Hypothalamus (tissue), 51 donors: ENCODE results near the gene C5orf15.

Experiments used
- DNase-seq, 51 donors: peaks; one replicate each; lab custom pipeline; 2025; lab: John Stamatoyannopoulos, UW

The C5orf15 gene

DNA sequence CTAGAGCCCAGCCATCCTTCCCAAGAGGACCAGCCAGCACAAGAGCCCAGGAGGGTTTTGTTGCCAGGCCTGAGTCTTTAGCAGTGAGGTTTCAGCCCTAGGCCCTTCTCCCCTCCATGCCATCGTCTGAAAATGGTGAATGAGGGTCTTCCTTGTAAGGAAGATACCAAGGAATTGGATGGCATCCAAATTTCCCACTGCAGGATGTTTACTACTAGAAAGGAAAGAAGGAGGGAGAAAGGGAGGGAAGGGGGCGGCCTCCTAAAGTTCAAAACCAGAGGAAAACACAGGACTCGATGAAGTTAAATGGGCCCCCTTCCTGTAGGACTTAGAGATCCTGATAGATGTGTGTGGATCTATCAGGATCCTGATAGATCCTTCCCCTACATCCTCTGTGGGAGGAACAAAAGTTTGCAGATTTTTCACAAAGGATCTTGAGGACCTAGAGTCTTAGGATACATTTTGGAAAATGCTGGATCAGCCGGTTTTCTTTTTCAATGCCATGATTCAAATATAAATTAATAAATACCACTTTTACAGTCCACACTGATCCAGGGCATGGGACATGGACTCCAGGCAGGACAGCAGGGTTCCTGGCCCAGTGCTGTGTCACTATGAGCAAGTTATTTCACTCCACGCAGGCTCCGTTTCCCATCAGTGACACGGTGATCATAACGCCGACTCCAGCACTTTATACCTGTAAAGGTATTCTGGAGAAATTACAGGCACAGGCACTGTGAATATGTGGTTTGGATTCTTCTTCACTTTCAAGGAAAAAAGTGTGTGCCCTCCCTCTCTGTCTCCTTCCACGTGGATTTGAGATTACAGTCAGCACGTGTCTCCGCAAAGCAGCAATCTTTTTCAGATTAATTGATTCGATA, 40.9 kb downstream of the C5orf15 start:
- no peak for DNase-seq

DNA sequence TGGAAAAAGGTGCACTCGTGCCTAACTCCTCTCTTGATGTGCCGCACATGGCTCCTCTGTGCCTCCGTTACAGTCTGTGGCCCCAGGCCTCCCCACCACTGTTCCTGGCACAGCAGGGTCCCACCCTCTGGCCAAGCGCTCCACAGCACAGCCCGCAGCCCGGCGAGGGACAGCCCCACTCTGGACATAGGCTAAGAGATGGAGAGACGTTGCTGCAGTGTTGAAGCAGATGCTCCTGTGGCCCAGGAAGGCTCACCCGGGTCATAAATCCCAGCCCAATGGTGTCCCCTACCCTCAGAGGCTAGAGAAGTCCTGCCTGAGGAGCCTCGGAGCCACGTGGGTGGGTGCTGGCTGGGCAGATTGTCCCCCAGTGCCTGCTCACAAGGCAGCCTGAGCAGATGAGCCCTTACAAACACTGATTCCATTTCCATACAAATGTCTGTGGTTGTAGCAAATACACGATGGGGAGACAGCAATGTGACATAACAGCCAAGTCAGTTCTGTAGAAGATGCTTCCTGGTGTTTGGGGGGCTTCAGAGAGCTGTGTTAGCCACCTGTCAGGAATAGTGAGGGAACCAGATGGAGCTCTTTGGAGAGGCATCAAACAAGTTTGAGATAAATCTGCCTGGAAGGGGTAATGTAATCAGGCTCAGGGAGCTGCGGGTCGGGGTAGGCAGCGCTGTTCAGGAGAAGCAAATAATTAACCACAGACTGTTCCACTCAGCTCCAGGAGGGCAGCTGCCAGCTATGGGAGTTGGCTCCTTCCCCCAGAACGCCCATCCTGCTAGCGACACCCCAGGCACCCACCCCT, 41.7 kb downstream of the C5orf15 start:
- DNase-seq, result no peak

DNA sequence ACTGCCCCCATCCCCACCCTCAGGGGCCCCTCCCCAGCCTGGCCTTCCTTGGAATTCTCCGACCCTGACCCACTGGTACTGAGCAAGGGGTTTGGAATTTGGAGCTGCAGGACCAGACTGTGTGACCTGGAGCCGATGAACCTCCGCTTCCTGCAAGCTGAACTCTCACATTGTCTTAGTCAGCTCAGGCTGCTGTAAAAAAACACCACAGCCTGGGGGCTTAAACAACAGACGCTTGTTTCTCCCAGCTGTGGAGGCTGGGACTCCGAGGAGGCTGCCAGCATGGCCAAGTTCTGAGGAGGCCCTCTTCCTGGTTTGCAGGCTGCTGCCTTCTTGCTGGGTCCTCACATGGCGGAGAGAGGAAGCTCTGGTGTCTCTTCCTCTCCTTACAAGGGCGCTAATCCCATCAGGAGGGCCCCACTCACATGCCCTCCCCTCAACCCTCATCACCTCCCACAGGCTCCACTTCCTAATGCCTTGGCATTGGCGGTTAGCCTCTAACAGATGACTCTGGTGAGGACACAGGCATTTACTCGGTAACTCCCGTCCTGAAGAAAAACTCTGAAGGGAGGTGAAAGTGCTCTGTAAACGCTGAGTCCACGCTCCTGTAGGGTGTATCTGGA, 42.4 kb downstream of the C5orf15 start:
- DNase-seq, result no peak

DNA sequence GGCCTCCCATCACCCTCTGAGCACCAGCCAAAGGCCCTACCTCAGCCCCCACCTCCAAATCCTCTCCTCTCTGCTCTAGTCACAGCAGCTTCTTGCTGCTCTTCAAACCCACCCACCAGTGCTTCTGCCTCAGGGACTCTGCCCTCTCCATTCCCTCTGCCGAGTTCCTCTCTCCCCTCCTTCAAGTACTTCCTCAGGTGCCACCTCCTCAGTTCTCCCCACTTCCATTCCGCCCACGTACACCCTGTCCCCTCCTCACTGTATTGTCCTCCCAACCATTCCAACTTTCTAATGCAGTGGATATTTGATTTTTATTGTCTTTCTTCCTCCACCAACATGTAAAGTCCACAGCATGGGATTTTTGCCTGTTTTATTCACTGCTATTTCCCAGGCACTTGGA, 43.2 kb downstream of the C5orf15 start:
- no peak for DNase-seq

DNA sequence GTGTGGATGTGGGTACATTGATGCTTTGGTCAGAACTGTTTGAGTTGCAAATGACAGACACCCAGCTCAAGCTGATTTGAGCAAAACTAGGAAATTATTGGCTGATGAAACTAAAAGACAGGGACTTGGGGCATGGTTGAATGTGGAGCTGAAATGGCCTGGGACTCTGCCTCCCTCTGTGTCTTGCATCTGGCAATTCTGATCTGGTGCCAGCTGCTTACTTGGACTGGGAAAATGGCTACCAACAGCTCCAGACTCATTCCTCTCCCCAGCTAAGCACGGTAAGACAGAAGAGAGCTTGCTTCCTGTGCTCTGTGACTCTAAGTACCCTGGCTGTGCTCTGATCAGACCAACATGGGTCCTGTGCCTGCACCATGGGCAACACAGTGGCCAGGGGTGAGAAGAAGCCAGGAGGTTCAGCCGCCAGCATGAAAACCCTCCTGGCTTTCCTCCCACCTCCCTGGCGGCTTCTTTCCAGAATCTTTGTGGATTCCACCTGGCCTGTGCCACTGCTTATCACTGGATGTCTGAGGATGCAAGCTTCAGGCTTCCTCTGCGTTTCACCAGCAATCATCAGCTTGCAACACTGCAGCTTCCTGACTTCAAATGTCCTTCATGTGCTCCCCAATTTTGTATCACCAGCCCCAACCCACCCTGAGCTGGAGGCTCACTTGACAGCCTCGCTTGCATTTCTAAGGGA, 44.1 kb downstream of the C5orf15 start:
- DNase-seq, result peak in 6 of 51 donors; percentile 7 to 33 (median 9)

DNA sequence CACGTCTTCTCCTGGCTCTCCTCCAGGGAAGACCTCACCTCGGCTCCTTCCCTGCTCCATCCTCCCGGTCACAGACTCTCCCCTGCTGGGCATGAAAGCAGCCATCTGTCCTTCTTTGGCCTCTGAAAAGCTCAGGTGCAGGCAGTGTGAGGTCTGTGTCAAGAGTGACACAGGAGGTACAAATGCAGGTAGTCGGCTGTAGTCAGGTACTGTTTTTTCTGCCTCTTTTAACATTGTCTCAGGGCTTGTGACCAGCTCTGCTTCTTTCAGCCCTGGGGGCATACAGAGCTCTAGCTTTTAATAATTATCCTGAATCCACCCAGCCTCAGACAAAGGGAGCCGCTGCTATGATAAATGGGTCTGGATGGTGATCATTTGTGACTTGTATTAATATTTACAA, 46.4 kb downstream of the C5orf15 start:
- DNase-seq, result no peak

- no peak for DNase-seq
These were observed 47.4 kb downstream of the C5orf15 start for GRCh38 chr5:133921069-133921468.

- no peak for DNase-seq
These were observed 49.0 kb downstream of the C5orf15 start for GRCh38 chr5:133919148-133920136.

DNA sequence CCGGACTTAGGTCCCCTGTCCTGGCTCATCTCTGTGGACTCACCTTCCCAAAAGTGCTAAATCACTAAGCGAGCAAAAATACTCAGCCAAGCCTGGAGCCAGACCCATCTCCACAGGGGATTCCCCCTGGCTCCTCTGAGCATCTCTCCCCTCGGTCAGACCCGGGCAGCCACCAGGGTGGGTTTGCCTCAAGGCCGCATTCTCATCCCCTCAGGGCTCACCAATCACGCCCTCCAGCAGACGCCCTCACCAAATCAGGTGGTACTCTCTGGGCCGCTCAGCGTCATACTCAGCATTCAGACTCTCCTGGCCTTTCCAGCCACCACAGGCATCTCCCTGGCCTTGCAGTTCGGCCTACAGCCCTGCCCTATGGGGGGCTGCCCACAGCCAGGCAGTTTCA, 49.7 kb downstream of the C5orf15 start:
- DNase-seq, result no peak

DNA sequence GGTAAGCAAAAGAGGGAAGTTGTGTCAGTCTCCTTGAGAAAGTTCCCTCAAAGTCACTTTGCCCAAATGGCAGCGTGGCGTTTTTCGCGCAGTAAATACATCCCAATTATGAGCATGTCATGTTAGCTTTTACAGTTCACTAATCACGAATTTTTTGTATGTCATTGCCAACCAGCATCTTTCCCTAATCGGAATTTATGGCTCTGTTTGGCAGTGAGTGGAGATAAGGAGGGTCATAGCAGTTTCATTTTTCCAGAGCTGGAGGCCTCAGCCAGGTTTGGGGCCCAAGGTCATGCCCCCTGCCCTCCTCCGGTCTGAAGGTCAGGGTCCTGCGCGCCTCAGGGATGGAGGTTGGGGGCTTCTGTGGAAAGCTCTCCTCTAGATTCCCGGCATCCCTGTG, 50.1 kb downstream of the C5orf15 start:
- DNase-seq, result no peak

- DNase-seq, result no peak
These were observed 50.6 kb downstream of the C5orf15 start for GRCh38 chr5:133917785-133918184.

DNA sequence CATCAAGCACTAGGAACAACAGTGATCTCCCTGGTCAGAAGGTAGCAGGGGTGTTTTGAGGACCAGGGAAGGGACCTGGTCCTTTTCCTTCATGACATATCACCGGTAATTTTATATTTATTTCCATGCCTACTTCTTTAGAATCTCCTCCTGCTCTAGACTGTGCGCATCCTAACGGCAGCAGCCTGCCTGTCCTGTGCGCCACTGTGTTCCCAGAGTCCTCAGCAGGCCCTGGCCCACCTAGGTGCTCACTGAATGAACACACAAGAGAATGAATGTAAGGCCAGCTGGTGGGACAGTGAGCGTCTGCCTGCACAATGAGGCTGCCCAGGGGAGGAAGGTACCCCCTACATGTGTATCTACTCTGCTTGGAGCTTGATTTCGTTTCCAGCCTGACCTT, 51.5 kb downstream of the C5orf15 start:
- no peak for DNase-seq

GRCh38 chr5:133916479-133916878, 51.9 kb downstream of the C5orf15 start:
- DNase-seq, result no peak

GRCh38 chr5:133914434-133914833, 54.0 kb downstream of the C5orf15 start:
- DNase-seq, result no peak

- DNase-seq, result no peak
These were observed 54.8 kb downstream of the C5orf15 start for GRCh38 chr5:133913413-133914155.

DNA sequence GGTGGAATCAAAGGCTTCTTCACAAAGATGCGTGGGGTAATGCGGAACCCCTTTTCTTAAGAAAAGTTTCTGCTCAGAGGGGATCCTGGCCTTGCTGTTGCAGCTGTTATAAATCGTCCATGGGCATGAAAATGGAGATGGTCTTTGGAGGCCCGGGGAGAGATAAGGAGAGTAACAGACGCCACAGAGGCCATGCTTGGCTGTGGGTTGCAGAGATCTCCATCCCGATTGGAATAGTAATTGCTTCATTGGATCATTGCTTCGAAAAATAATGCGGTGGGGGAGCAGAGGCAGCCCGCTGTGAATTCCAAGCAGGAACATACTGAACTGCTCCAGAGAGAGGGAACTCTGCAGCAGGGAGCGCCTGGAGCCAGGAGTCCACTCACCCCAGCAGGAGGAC, 55.5 kb downstream of the C5orf15 start:
- no peak for DNase-seq

- peak in 1 of 51 donors; percentile 11 for DNase-seq
These were observed 57.9 kb downstream of the C5orf15 start for GRCh38 chr5:133910571-133910970.

DNA sequence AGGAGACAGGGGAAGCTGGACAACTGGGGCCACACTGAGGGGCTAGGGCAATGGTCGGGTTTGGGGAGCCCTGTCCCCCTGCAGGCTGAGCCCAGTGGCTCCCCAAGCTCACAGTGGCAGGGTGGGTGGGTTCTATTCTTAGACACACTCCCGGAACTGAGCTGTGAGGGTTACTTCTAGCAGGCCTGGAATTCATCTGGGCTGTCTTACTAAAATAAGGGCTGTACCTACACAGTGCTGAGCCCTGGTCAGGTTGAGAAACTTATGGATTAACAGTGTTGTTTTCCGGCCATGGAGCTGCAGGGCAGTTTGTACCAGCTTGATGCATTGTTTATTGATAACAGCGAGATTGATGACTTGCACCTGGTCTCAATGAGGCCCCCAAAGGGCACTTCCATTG, 58.8 kb downstream of the C5orf15 start:
- DNase-seq, result no peak

DNA sequence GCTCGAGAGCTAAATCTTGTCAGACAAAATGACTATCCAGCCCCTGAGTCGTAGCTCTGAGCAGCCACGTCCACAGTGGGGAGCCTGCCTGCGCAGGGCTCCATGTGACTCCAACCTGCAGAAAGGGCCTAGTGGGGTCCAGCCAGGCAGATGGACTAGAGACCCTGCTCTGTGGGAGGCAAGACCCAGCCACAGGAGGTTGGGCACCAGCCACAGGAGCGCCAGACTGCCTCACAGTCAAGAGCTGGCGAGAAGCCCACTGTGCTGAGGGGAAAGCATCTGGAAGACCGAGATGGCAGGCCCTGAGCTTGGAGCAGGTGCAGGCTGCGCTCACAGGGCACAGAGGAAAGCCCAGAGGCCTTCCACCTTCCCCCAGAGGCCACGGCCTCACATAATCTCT, 61.4 kb downstream of the C5orf15 start:
- DNase-seq, result peak in 27 of 51 donors; percentile 5 to 50 (median 31)
